Stimulated activated CD8-positive, alpha-beta memory T cell treated with anti-CD3 and anti-CD28 coated beads, Interleukin-7, amount 100 ng/mL, for 24 hours (primary cell): ENCODE data around the gene BIN2.
"Not testable (repeated sequence)": the region's sequence is repeated elsewhere in the genome, so short reads cannot be mapped to it uniquely, and the experiment has no call there.

Experiments
- DNase-seq: peaks from one replicate; pipeline ENCODE4 v3.0.0-alpha.2; 2020; ENCODE audit warnings: low read depth

BIN2 gene

GRCh38 chr12:51345681-51346080 is 21.7 kb upstream of the BIN2 start:
- DNase-seq: no peak

GRCh38 chr12:51343201-51343600 is 19.2 kb upstream of the BIN2 start:
- no peak for DNase-seq

DNA sequence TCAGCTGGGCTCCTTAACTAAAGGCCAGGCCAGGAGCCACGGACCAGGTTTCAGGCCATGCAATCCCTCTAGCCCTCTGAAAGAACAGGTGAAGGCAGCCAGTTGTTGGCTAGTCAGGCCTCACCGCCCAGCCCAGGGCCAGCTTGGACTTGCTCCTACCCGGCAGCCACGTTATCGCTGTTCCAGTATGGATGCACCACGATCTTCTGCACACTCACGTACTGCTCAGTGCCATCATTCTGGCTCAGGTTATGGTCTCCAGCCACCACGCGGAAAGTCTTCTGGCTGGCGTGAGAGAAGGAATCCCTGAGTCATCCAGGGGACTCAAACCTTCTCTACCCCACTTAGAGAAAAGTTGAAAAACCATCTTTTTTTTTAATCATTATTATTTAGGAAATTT is 18.4 kb upstream of the BIN2 start:
- no peak for DNase-seq

- no peak for DNase-seq
Observed at GRCh38 chr12:51341251-51342007, 17.5 kb upstream of the BIN2 start.

GRCh38 chr12:51339750-51340149 is 15.8 kb upstream of the BIN2 start:
- no peak for DNase-seq

DNA sequence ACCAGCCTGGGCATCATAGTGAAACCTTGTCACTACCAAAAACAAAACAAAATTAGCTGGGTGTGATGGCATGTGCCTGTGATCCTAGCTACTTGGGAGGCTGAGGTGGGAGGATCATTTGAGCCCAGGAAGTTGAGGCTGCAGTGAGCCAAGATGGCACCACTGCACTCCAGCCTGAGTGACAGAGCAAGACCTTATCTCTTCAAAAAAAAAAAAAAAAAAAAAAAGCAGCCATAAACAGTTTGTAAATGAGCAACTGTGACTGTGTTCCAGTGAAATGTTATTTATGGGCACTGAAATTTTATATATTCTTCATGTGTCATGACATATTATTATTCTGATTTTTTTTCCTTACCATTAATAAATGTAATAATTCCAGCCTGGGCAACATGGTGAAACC is 13.4 kb upstream of the BIN2 start:
- not testable (repeated sequence) for DNase-seq

GRCh38 chr12:51335931-51336330 is 12.0 kb upstream of the BIN2 start:
- DNase-seq: no peak

GRCh38 chr12:51334764-51335163 is 10.8 kb upstream of the BIN2 start:
- no peak for DNase-seq

- no peak for DNase-seq
Observed at GRCh38 chr12:51333536-51333935, 9.6 kb upstream of the BIN2 start.

DNA sequence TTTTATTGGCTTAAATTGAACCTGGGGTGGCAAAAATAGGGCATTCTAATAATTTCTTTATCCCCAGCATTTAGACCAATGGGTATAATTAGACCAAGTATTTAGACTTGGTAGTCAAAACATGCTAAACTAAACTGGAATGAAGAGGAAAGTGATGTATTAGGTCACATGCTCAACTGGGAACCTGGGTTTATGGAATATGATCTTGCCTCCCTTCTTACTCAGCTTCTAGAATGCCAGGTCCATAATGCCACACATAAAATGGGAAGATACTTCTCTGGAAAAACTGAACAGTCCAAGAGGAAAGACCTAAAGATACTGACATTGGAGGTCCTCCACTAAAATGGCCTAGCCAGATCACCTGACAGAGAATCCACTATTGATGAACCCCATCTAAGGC is 6.2 kb upstream of the BIN2 start:
- no peak for DNase-seq

DNA sequence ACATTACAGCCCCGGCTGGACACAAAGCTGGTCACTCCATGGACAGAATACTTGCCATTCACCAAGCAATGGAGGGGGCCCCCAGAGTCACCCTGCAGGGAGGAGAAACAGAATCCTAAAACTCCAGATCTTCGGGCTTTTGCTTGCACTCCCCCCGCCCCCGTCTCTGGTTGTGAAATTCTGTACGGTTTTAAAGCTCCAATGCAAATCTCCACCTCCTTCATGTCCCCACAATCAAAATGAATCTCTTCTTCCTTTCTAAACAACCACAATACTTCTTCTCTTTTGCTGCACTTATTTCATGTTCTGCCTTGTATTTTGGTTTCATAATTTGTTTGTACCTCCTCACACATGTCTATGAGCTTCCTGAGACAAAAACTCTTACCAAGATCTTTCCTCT is 5.8 kb upstream of the BIN2 start:
- DNase-seq: no peak

GRCh38 chr12:51328587-51328986 is 4.6 kb upstream of the BIN2 start:
- no peak for DNase-seq

DNA sequence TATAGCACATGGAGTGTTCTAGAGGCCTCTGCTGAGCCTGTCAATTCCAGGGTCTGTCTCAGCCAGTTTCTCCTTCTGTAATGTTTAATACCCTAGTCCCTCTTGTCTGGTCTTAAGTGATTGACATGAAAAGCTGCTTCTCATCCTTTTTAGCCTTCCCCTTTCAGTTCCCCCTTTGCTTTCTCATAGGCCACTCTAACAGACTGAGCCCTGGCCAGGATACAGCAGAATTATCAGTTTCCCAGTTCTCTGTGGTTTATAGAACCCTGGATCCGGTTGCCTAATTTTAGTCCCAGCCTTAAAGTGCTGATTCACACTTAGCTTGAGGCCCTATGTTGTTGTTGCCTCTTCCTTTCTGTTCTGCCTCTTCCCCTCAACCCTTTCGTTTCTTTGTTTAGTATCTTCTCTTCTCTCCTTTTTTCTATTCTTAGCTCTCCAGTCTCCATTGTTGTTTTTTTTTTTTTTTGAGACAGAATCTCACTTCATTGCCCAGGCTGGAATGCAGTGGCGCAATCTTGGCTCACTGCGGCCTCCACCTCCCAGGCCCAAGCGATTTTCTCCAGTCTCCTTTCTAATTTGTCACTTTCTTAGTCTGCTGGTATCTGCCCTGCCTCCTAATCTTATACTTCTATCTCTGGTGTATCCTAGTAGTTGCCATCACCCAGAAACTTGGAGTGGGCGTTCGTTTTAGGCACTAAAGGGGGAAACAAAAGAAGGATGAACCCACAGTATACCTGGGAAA is 2.9 kb upstream of the BIN2 start:
- DNase-seq: no peak

DNA sequence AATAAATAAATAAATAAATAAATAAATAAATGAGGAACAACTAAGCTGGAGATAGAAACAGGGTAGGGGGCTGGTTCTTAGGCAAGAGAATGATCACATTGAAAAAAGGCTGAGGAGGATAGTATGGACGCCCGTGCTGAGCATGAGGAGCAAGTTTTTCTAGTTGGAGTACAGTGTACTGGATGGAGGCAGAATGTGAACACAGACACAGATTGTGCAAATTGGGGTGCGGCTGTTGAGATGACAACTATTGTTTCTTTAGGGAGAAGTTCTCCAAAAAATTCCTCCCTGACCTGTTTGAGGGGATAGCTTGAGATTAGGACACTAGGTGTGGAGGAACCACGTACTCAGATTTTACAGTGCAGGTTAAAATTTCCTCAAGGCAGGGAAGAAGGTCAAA is 979 bp upstream of the BIN2 start:
- no peak for DNase-seq

DNA sequence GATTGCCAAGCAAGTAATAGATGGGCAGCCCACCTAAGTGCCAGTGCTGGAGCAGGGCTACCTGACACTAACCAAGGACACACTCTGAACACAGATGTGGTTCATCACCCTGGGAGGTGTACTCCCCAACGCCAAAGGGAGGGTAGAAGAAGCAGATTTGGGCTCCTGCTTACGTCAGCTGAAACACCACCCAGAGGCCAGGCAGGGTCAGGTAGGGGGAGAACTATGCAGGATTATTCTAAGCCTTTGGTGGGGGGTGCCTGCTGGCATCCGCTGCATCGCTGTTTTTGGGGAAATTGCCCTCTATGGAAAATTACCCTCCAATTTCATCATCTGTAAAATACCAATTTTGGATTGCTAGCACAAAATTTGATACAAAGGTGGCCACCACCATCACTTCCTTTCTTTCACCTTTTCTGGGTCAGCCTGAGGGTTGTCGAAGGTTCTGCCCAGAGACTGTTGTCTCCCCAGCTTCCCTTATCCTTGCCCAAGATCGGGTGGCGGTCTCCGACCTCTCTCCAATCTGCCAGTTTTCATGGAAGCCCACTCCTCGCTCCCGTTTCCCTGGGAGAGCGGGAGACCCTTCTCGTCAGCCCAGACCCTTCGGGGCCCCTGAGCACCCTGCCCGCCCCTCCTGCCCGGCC is 535 bp downstream of the BIN2 start:
- no peak for DNase-seq

DNA sequence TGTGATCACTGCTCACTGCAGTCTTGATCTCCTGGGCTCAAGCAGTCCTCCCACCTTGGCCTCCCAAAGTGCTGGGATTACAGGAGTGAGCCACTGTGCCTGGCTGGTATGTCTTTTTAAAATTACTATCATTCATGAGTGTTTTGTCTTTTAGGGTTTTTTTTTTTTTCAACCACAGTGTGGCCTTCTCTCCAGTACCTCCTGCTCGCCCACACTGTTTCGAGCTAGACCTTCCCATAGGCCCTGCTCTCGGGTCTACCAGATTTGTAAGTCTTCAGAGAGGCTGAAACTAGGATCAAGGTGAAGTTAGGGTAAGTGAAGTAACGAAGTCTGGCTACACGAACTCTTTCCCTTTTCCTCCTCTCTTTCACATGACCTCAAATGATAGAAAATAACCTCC is 1.5 kb downstream of the BIN2 start:
- no peak for DNase-seq

GRCh38 chr12:51321882-51322281 is 2.1 kb downstream of the BIN2 start:
- DNase-seq: no peak

GRCh38 chr12:51320695-51321320 is 3.2 kb downstream of the BIN2 start:
- no peak for DNase-seq

GRCh38 chr12:51320311-51320694 is 3.7 kb downstream of the BIN2 start:
- DNase-seq: no peak

DNA sequence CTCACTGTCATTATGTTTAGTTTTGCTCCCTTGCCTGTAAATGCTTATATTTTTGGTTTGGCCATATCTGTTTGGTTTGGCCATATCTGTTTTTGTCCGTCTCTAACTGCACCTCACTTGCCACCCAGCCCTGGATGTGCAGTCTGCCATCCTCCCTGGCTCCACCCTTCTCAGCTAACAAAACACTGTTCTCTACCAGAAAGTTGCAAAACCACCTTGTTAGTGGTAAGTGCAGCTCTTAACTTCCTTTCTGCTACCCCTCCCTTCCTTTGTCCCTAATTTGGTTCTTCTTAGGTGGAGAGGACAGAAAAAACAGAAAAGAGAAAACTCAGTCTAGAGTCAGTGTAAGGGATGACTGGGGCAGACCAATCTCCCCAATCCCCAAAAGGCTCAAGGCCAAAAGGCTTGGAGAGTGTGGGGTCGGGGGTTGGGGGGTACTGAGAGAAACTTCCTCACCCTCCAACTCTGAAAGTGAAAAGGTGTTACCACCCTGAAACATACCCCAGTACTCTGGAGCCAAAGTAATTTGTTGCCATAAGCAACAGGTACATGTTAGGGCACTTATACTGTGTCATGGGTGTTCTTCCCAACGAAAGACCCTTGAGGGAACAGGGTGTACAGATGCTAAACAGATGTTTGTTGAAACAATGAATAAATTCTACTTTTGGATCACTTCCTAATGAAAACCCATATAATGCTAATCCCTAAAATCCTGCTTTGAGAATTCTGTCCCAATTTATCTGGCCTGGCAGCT is 5.0 kb downstream of the BIN2 start:
- DNase-seq: no peak

- not testable (repeated sequence) for DNase-seq
Observed at GRCh38 chr12:51318057-51318806, 5.7 kb downstream of the BIN2 start.
